ENCODE measurements around the gene GRM1. TPM values are rescaled to one million over a fixed set of nuclear protein-coding genes. Genes with fewer than 3 reads are reported as not detected.

GRM1 gene
- polyA plus RNA-seq, 1 experiment, result 0.01 TPM

GRCh38 chr6:146253691-146254090, 224.8 kb downstream of the GRM1 start:
- ChIA-PET POLR2A (no interaction called here), CTCF (no interaction called here)
- Histone ChIP-seq H3K27ac (ENCODE audit: low read depth, low read length) (no peak overlapping the region), H3K27me3 (ENCODE audit: control insufficient read depth, insufficient read depth, low read length) (no peaks in the 10 kb centered on the region), H3K4me3 (ENCODE audit: low read depth, low read length) (no peak overlapping the region), H3K9me3 (ENCODE audit: control insufficient read depth, insufficient read depth, low read length) (no peaks in the 10 kb centered on the region)
- TF ChIP-seq CTCF (IDR thresholded peaks at IDR 0.05; ENCODE audit: low read depth, low read length), result no peak
- DNase-seq (ENCODE audit: low read depth, low spot score), result no peak

GRCh38 chr6:146258206-146258605, 229.3 kb downstream of the GRM1 start:
- H3K27me3 ChIP-seq (ENCODE audit: control insufficient read depth, insufficient read depth, low read length), result no peaks in the 10 kb centered on the region
- H3K9me3 ChIP-seq (ENCODE audit: control insufficient read depth, insufficient read depth, low read length), result no peaks in the 10 kb centered on the region
- TF ChIP-seq CTCF (IDR thresholded peaks at IDR 0.05; ENCODE audit: low read depth, low read length), result no peak
- no peak overlapping the region for H3K27ac ChIP-seq (ENCODE audit: low read depth, low read length)
- ChIA-PET POLR2A (no interaction called here), CTCF (no interaction called here)
- no peak for DNase-seq (ENCODE audit: low read depth, low spot score)
- no peak overlapping the region for H3K4me3 ChIP-seq (ENCODE audit: low read depth, low read length)

- Histone ChIP-seq H3K4me3 (ENCODE audit: low read depth, low read length) (no peak overlapping the region), H3K27ac (ENCODE audit: low read depth, low read length) (no peak overlapping the region), H3K9me3 (ENCODE audit: control insufficient read depth, insufficient read depth, low read length) (no peaks in the 10 kb centered on the region), H3K27me3 (ENCODE audit: control insufficient read depth, insufficient read depth, low read length) (no peaks in the 10 kb centered on the region)
- no peak for DNase-seq (ENCODE audit: low read depth, low spot score)
- no peak for TF ChIP-seq CTCF (IDR thresholded peaks at IDR 0.05; ENCODE audit: low read depth, low read length)
- ChIA-PET CTCF (no interaction called here), POLR2A (no interaction called here)
These were observed 232.0 kb downstream of the GRM1 start for GRCh38 chr6:146260886-146261285.

- ChIA-PET CTCF (no interaction called here), POLR2A (no interaction called here)
- DNase-seq (ENCODE audit: low read depth, low spot score), result no peak
- no peaks in the 10 kb centered on the region for H3K27me3 ChIP-seq (ENCODE audit: control insufficient read depth, insufficient read depth, low read length)
- no peak overlapping the region for H3K27ac ChIP-seq (ENCODE audit: low read depth, low read length)
- TF ChIP-seq CTCF (IDR thresholded peaks at IDR 0.05; ENCODE audit: low read depth, low read length), result no peak
- no peaks in the 10 kb centered on the region; the same call in 1 of the 2 replicates for H3K9me3 ChIP-seq (ENCODE audit: control insufficient read depth, insufficient read depth, low read length)
- H3K4me3 ChIP-seq (ENCODE audit: low read depth, low read length), result no peak overlapping the region
These were observed 236.2 kb downstream of the GRM1 start for GRCh38 chr6:146265056-146265455.

- no peaks in the 10 kb centered on the region; the same call in 1 of the 2 replicates for H3K9me3 ChIP-seq (ENCODE audit: control insufficient read depth, insufficient read depth, low read length)
- CTCF ChIA-PET, result no interaction called here
- no peak for DNase-seq (ENCODE audit: low read depth, low spot score)
- POLR2A ChIA-PET, result no interaction called here
- H3K27ac ChIP-seq (ENCODE audit: low read depth, low read length), result no peak overlapping the region
- no peak overlapping the region for H3K4me3 ChIP-seq (ENCODE audit: low read depth, low read length)
- no peaks in the 10 kb centered on the region for H3K27me3 ChIP-seq (ENCODE audit: control insufficient read depth, insufficient read depth, low read length)
- no peak for TF ChIP-seq CTCF (IDR thresholded peaks at IDR 0.05; ENCODE audit: low read depth, low read length)
These were observed 238.6 kb downstream of the GRM1 start for GRCh38 chr6:146267447-146267846.
